ELF-1 (cell line): ENCODE results near the gene UBE2E2.

ENCODE experiments used
- DNase-seq: peaks from one replicate; pipeline ENCODE4 v3.0.0-alpha.2; 2016; ENCODE audit warnings: low read depth, low spot score

Gene UBE2E2

DNA sequence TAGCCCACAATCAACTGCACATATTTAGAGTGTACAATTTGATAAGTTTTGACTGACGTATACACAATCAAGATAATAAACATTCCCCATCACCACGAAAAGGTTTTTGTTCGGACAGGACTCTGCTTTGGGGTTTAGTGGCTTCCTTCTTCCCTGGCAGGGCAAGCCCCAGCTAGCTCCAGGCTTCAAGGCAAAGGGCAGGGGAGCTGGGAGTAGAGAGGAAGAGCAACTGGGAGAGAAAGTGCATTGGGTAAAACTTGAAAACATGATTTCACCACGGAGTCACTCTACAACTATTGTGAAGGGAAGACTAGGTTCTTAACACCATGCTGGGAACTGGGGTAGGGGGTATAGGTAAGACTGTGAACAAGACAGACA, 417.5 kb downstream of the UBE2E2 start:
- DNase-seq, result no peak

DNA sequence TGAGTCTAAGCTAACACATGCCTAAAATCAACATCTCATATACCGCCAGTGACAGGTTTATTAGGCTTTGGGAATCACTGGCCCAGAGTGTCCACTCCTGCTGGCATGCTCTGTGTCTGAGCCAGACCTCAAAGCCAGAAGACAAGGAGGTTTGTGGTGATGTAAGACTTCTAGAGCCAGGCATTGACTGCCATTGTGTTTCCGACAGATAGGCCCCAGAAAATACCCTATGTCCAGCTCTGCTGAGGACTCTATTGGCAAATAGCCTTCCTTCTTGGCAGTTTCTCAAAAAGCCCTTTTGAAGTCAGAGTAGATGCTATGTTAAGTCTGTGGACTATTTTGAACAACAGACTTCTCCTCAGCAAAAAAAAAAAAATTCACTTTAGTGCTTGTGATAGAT, 420.7 kb downstream of the UBE2E2 start:
- DNase-seq, result no peak

DNA sequence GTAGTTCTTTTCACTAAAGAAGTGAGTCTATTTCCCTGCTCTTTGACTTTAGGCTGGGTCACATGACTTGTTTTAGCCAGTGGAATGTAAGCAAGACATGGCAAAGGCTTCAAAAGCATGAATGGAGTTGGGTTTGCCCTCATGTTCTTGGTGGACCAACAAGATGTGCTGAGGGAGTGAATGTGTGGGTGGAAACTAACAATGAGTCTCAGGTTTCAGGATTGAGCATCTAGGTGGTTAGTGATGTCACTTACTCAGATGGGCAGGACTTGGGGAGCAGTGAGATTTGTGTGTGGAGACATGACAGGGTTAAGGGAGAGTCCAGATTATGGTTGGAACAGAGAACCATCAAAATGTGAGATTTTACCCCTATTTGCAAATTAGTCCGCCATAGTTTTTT, 421.2 kb downstream of the UBE2E2 start:
- no peak for DNase-seq

DNA sequence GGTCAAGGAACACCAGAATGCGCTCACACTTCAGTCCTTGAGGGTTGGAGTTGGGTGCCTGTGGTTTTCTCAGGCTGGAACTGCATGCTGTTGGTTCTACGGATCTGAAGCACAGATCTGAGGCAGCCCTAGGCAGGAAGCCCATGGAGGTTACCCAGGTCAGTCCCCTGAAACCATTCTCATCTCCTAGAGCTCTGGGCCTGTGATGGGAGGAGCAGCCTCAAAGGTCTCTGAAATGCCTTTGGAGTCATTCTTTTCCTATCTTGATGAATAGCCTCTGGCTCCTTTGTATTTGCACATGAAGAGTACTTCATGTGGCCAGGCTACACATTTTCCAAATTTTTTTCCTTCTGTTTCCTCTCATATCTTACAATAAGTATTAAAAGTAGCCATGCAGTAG, 423.3 kb downstream of the UBE2E2 start:
- DNase-seq, result no peak

DNA sequence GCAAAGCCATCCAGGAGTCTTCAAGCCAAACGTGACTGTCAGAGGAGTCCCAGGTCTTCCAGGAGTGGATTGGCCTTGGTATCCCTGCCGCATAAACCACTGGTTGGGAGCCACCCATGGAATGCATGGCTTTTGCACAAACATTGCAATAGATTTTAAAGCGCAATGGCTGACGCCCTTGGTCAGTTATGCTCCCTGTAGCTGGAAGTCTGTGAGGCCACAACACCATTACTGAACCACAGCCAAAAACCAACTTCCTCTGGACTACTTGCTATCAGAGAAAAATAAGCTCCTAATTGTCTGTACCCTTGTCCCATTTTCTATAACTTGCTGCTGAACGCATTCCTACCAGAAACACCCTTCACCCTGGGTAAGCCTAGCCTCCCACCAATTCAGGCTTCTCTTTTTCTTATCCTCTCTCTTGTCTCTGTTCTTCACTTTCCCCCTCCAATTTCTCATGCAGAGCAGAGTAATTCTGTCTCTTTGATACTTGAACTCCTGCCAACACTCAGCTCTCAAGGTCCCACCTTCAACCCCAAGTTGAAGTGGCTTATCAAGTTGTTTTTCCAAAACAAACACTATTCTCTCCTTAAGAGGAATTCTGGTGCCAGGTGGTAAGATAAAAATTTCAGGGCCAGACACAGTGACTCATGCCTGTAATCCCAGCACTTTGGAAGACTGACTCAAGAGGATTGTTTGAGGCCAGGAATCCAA, 426.2 kb downstream of the UBE2E2 start:
- no peak for DNase-seq

DNA sequence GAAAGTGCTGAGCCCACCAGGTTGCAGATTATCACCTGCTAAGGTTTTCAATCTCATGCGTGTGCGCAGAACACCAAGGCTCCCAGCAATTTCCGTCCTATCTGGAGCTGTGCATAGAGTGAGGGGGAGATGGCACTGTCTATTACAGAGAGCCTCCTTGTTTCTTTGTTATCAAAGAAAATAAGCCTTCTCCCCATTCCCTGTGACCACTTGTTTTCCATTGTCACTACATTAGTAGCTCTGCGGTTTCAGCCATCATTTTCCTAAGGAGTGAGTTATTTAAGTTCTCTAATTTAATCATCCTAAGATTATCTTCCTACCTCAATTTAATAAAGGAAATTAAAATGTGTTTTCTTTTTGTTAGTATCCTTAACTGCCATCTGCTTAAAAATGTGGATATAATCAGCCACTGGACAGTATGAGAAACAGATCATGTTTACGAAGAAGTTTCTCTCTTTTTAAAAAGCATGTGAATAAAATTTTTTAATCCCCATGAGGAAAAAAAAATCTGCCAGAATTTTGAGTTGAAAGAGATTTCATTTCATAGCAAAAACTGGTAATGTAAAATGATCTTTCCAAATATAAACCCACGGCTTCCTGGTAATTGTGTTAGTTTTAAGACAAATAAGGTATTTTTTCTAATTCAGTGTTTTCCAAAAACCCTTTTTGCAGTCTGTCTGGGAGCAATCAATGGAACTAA, 430.3 kb downstream of the UBE2E2 start:
- DNase-seq, result no peak

DNA sequence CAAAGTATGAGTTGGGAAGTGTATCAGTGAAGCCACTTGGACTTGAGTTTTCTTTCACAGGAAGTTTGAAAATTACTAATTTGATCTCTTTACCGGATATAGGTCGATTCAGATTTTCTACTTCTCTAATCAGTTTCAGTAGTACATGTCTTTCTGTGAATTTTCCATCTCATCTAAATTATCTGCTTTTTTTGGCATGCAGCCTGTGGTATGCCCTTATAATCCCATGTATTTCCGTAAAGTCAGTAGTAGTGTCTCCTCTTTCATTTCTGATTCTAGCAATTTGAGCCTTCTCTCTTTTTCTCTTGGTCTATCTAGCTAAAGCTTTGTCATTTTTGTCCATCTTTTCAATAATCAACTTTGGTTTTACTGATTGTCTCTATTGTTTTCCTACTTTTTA, 434.2 kb downstream of the UBE2E2 start:
- no peak for DNase-seq

DNA sequence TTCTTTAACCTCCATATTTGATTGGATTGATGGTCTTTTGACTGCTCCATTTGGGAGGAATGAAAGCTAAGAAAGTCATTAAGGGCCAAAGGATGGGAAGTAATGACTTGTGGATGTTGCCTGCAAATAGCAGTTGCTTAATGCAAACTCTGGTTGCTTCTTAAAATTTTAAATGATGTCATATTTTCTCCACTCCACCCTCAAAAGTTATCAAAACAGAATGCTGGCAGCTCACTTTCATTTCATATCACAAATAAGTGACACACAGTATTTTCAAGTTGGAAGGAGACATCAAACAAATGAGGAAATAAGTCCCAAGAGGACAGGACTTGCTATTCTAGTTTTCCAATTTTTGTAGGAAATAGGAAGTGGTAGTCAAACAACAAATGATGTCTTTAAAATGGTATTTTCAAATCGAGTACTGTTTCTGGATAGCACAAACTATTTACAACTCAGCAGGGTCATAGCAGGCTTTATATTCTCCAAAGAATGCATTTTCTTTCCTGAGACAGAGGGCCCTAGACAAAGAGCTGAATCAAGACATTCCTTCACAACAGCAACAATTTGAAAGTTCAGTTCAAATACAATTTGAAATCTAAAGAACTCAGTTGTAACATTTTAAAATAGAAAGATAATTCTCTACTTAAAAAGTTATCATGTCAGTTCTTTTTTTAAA, 437.5 kb downstream of the UBE2E2 start:
- no peak for DNase-seq
